ENCODE results near the gene AMBN.
"Not testable (repeated sequence)": the region's sequence is repeated elsewhere in the genome, so short reads cannot be mapped to it uniquely, and the experiment has no call there.

AMBN gene

DNA sequence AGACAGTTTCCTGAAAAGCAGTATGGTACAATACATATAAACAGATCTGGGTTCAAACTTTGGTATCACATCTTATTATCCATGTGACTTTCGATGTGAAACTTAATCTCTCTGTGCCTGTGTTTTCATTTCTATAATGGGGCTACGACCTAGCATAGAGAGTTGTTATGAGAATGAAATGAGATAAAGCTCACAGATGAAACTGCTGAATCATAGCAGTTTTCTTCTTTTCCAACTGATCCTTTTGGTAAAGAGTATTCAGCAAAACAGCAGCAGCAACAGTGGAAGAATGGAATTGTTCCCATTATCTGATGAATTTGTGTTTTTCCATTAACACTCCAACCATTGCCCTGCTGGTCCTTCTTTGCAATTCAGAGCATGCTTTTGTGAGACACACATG, 16.3 kb downstream of the AMBN start:
- DNase-seq, result no peak

DNA sequence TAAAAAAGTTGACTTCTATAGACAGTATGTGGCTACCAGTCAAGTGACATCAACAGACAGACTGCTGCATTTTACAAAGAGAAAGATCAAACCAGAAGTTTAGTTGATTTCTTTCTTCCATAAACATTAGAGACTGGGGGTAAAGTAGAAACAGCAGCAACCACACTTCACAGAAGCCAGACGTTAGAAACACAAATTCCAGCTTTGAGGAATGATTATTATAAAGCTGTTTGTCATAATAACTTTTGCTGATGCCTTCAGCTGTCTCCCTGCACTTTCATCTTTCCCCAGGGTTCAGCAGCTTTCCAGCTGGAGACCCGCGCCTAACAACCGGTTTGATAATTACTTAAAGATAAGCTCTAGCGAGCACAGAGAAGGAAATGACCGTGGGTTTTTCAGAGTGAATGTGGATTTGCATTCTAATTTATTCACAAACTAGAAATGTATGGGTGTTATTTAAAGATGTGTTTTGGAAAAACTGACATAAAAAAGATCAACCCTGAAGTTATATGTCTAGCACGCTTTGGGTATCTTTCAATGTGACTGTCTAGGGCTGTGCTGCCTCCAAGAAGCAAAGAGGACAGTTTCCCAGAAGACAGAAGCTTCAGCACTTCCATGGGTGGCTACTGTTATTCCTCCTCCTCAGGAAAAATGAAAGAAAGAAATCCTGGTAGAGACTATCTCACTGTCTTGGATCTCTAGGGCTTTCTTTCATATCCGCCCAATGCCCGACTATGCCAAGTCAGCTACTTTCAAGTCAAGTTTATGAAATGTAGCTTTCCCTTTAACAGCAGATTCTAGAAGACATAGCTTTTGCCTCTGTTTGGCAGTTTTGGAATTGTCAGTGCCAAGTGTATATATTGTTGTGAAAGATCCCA, 21.5 kb downstream of the AMBN start:
- DNase-seq, result peak; percentile 68

DNA sequence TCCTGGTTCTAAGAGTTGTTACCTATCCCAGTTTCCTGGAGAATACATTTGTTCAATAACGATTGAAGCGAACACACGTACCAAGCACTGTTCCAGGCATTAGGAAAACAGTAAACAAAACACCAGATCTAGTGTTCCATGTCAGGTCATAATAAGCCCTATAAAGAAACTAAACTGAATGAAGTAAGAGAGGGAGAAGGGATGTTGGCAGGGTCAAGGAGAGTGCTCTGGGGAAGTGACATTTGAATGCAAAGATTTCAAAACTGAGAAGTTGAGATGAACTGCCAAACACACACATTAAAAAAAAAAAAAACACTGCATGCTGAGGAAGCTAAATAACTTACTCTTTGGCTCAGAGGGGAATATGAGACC, 22.1 kb downstream of the AMBN start:
- DNase-seq, result no peak

DNA sequence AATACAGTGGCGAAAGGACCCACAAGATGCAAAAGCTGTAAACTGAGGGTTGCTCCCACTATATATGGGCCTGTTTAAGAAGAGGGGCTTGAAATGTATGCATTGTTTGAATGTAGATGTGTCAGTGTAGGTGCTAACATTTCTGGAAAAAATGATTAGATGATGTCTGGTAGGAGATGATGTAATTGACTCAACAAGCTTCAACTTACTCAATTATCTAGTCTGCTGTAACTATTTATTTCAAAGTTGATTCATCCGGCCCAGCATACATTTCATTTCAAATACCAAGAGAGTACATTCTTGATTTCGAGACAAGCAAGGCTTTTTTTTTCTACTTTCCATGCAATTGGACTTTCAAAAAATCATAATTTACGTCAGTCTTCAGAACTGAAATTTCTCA, 27.2 kb downstream of the AMBN start:
- DNase-seq, result no peak

DNA sequence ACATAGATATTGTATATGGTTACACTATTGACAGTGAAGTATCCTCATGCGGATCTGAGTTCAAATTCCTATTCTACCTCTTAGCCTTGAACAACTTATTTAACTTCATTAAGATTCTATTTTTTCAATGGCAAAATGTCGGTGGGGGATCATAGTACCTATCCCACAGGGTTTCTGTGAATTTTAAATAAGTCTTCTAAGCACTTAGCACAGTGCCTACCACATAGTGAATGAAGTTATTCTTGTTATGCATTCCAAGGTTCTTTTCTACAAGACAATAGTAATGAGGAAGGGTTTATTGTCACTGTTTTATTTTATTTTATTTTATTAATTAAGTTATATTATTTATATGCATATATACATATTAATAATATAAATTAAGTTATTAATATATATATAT, 27.7 kb downstream of the AMBN start:
- DNase-seq, result no peak

DNA sequence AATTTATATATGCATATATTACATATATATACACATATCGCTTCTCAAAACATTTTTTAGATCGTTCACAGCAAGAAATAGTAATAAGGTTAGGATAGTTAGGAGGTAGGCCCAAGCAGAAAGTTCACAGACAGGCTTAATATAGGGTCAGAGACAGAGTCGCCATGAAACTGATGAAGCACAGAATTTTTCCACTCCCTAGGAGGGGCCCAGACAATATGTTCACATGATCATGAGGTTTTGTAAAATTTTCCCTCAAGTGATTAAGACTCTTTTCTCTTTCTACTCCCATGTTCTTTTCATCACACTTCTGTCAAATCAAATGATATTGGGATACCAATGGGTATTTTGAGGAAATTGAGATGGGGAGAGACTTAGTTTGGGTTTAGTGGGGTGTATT, 31.3 kb downstream of the AMBN start:
- DNase-seq, result no peak

DNA sequence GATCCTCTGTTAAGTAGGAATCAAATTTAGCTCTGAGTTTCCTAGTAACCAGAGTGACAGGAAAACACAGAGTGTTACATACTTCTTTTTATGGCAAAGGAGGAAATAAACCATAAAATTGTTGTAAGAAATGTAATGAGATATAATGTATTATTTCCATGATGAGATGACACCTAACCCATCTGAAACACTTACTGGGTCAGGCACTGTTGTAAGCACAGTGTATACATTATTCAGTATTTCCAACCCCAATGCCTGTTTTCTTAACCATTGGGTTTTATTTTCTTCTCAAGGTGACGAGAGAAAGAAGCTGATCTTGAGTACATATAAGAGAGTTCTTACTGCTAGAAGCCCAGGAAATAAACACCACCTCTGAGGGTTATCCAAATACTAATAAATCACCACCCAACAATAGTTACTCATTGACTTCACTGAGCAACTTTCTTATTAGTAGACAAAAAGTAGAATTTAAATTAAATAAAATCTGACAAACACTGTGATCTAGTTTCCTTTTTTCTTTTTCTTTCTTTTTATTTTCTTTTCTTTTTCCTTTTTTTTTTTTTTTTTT, 32.3 kb downstream of the AMBN start:
- no peak for DNase-seq

DNA sequence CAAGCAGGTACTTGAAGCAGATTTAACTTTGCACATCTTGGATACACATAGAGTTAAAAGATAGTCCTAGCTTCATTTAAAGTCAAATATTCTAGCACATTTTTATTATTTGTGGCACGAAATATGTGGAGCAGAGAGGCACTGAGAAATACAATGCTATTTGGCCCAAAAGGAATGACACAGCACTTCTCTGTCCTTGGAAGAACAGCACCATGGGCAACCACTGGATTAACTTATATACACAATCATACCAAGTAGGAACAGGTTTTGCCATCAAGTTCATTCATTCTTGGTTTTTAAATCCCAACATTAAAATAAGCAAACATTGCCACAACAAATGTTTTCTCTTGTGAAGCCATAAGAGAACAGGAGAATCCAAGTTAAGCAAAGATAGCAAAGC, 35.6 kb downstream of the AMBN start:
- no peak for DNase-seq

DNA sequence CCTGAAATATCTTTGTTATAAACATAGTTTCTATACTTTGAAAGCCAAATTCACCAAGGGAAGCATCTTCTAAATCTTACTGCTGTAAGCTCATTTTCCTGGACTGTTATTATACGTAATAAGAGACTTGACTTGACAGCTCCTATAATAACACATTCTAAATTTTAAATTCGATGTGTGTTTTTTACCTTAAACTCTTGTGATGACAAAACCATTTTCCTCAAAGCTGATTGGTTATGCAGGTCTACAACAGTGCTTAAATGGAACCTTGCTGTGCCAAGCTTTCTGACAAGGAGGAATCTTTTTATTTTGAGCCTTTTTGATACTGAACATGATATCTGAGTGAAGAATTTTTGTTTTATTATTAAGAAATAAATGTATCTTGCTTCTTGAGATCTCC, 36.4 kb downstream of the AMBN start, which contains the start of gene ENAM:
ENAM (plus strand) TSS at position 301 of the 400 bp plus-strand sequence. CDS start 757 bp downstream, outside the sequence.
- no peak for DNase-seq

DNA sequence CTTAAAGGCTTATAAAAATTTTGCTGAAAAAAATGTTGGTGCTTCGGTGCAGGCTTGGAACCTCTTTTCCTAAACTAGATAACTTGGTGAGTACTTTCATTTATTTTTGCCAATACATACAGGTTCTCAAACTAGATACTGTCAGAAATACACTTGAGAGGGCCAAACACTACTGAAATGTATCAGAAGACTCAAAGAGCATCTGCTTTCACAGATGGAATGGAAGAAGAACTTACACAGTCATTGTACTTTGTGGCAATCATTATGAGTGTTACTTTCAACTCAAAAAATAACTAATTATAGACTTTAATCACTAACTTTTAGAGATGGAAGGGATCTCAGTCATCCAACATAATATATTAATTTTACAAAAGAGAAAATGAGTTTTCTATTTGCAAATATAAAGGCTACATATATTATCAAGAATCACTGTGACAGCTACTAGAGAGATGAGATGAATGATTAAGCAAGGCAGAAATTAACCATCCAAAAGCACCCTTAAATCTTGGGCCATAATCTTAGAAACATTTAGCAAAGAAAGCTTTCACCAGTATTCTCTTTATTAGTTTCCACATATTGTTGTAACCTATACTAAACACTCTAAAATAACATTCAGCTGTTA, 37.5 kb downstream of the AMBN start:
- no peak for DNase-seq

DNA sequence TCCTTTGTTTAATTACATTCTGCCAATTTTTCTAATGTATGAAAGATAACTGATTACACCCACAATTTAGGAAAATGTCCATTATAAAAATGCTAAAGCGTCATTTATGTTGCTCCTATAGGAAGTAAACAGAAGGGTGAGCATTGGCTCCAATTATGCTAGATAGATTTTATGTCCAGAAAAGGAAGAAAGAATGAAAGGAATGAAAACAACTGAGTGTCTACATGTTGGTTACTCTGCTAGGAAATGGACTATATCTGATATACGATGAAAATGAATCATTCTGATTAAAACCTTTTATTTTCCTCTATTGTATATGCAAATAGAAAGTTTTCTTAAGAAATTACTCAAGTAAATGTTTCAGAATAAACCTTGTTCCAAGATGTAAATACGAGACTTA, 38.1 kb downstream of the AMBN start:
- no peak for DNase-seq

DNA sequence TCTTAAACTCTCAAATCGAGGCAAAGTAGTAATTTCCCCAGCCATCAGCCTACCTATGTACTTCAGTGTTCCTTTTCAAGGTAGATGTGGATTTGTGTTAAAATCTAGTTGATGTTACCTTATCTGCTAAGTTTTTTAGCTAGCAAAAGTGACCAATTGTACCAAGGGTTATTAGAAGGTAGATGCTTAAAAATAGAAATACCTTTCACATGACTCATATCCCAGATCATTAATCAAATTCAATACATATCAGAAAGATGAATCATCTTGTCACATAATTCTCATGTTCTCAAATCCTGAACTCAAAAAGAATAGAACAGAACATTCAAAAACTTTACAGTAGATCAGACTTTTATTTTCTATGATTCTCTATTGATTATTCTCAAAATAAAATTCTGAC, 40.0 kb downstream of the AMBN start:
- no peak for DNase-seq

DNA sequence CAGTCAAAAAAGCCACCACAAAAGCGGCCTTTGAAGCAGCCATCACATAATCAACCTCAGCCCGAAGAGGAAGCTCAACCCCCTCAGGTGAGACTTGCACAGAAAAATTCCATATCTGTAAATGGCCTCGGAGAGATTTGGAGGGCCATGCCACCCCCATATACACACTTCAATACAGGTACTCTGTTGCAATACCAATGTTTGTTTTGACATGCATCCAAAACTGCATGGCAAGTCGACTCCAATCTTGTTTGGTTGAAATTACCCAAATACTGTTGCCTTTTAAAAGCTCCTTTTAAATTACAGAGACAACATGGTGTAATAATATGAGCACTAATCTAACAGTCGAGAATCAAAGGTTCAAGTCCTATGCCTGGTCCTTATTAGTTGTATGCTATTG, 42.4 kb downstream of the AMBN start:
- DNase-seq, result no peak

DNA sequence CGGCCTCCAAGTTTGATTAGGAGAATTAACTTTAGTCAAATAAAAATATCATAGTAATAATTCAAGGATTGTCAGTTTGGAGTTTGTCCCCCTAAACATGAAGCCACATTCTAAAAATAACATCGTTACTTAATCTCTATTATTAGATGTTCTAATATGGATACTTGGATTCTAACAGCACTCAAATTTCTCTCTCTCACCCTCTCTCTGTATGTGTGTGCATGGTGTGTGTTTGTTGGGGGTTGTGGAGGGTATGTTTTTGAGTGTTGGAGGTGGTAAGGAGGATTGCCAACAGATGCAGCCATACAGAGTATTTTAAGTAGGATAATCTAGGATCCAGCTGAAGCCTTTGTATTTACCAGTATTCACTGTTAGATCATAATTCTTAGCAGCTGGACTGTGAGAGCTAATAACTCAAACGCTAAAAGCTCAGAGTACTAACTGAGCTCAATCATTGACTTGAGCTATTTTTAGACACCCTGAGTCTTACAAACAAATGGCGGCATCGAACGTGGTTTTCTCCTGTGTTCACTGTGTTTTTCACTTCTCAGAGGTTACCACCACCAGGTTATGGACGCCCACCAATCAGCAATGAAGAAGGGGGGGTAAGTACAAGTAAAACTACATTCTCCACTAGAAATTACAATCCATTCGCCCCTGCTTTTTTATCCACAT, 45.3 kb downstream of the AMBN start:
- peak; percentile 64 for DNase-seq

DNA sequence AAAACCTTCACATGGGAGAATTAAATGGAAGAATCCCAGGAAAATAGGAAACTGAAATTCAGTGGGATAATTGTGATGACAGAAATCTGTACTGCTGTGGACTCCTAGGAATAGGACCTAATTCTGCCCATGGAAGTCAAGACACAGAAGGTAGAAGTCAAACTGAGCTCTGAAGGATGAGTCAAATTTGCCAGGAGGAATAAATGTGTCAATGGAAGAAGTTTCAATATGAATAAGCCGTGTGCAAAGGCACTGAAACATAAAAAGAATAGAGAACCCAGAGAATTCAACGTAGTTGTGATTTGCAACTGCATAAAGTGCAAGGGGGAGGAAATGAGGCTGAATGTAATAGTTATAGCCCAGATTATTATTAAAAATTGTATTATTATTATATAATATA, 48.1 kb downstream of the AMBN start:
- DNase-seq, result no peak

DNA sequence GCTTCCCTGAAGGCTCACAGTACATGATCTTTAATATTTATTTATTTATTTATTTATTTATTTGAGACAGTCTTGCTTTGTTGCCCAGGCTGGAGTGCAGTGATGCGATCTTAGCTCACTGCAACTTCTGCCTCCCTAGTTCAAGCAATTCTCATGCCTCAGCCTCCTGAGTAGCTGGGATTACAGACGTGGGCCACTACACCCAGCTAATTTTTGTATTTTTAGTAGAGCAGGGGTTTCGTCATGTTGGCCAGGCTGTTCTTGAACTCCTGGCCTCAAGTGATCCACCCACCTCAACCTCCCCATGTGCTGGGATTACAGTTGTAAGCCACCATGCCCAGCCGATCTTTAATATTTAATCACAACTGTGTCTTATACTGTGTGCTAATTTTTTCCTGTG, 58.7 kb downstream of the AMBN start:
- DNase-seq, result not testable (repeated sequence)

DNA sequence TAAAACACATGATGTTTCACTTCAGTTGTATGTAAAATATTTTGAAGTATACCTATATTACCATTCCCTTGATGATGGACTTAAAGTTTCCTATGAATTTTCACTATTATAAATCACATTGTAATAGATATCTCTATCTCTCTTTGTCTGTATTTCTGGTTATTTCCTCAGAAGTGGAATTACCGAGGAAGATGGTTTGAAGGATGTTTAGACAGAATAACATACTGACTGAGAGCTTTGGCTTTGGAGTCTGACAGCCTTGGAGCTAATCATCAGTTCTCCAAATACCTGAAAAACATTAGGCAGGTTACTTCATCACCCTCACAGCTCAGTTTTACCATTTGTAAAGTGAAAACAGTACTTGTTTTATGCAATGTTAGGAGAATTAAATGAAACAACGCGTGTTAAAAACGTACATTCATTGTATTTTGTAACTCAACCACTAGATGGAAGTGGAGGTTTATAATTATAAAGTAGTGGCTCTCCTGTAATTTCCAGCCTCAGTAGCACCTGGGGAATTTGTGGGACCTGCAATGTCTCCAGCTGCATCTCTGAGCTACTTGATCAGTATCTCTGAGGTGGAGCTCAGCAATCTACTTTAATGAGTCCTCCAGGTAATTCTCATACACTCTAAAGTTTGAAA, 59.9 kb downstream of the AMBN start:
- DNase-seq, result peak; percentile 41

DNA sequence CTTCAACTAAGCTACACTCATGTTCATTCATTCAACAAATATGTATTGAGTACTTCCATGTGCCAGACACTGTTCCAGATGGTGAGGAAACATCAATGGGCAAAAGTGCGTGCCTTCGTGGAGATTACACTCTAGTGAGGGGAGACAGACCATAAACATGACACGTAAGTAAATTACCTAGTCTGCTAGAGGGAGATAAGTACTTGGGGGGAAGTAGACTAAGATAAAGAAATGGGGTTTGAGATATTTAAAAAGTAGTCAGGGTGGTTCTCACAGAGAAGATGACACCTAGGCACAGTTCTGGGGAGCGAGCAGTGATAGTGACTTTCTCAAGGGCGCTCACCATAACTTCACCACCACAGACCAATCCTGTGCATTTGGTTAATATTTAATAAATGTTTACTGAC, 62.6 kb downstream of the AMBN start:
- no peak for DNase-seq
